Activated T-helper 1 cell treated with Interleukin-2 at 50 U/mL for 16 hours (primary cell): ENCODE data around the gene UBE2J2.
"Not testable (repeated sequence)": the region's sequence is repeated elsewhere in the genome, so short reads cannot be mapped to it uniquely, and the experiment has no call there.

Experiments
- DNase-seq: peaks from one replicate; pipeline ENCODE4 v3.0.0-alpha.2; 2020; ENCODE audit warnings: low read depth

Gene UBE2J2

DNA sequence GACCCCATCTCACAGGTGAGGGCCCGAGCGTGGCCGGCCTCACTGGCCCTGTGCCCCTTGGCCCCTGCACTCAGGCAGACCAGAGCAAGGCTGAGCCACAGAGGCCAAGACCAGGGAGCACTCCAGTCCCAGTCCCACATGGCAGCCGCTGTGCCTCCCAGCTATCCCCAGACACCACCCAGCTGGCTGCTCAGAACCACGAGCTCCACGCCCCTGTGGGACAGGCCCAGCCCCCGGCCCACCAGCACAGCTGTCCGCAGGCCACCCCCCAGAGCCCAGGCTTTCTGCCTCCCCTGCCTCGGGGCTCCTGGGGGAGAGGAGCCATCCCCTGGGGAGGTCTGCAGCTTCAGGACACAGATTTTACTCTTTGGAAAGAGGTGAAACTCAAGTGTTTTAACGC, 18.0 kb downstream of the UBE2J2 start:
- no peak for DNase-seq

DNA sequence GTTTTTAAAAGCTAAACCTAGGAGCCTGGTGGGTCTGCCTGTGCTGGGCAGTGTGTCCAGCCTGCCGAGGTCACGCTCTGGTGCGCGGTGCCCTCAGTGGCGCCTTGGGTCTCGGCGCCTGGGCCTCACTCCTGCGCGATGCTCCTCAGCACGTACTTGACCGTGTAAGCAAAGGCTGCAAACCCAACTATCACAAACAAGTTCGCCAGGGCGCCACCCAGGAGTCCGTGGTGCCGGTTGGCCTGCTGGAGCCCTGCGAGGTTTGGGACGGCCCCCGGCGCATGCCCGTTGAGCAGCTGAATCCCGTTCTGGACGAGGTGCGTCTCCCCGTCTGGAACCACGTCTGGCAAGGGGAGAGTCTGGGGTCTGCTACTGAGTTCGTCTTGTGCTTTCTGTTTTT, 18.6 kb downstream of the UBE2J2 start:
- no peak for DNase-seq

DNA sequence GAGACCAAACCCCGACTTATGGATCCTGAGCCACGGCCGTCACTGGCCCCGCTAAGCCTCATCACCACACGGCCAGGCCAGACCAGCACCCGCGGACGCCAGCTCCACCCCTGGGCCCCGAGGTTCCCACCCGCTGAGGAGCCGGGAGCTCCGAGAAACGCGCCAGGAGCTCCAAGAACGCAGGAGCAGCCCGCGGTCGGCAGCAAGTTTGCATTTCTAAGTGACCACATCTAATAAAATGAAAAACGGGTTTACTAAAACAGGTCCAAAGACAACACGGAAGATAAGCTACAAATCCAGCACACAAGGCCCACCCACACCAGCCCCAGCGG, 19.0 kb downstream of the UBE2J2 start:
- DNase-seq = no peak

DNA sequence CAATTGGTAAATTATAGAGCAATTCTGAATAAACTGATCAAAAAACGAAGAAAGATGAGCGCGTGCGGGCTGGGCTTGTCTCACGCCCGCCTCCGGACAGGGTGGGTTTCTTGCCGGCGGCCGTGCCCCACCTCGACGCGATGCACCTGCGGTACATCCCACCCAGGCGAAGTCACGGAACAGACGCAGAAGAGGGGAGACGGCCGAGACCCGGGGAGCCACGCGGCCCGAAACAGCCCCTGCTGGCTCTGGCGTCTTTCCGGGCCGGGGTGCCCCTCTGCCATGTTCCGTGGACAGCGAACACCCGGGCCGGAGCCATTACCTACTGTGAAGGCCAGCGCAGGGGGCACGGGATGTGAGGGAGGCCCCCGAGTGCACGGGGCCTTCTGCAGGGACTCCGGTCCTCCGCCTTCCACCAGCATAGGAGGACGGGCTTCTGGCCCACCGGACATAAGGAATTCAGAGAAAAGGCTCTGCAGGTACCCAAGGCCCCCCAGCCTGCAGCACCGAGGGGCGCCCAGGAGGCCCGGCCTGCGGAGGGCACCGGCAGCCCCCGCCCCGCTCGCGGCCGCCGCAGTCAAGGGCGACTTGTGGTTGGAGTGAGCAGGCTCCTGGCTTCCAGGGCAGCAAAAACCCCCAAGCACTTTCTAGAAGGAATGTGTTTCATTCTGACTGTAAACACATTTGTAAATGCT, 19.5 kb downstream of the UBE2J2 start:
- no peak for DNase-seq

DNA sequence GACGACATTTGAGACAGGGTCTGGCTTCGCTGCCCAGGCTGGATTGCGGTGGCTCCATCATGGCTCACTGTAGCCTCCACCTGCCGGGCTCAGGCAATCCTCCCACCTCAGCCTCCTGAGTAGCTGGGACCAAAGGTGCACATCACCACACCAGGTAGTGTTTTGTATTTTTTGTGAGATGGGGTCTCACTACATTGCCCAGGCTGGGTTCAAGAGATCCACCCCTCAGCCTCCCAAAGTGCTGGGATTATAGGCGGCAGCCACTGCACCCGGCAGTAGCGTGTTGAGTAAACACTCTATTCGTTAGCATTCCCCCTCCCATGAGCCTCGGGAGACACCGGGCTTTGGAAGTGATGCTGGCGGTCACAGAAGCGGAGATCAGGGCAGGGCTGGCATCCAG, 20.3 kb downstream of the UBE2J2 start:
- DNase-seq = no peak

DNA sequence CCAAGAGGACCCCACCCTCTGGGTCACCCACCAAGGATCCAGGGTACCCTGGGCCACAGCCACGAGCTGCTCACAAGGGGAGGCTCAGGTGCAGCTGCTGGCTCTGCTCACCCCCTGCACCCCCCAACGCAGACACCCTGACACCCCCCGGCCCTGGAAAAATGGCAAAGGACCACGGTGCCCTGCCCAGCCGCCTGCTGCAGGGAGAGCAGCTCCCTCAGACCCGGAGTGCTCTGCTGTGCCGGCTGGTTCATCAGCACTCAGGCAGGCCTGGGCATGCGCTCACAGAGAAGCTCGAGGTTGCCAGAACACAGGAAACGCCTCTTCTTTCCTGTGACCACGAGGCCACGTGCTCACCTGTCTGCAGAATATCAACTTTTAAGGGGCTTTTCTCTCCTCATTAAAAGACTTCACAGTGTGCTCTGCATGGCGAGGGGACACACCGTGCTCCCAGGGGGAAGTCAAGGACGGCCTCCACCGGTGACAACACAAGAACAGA, 22.8 kb downstream of the UBE2J2 start:
- DNase-seq = peak; percentile 59

DNA sequence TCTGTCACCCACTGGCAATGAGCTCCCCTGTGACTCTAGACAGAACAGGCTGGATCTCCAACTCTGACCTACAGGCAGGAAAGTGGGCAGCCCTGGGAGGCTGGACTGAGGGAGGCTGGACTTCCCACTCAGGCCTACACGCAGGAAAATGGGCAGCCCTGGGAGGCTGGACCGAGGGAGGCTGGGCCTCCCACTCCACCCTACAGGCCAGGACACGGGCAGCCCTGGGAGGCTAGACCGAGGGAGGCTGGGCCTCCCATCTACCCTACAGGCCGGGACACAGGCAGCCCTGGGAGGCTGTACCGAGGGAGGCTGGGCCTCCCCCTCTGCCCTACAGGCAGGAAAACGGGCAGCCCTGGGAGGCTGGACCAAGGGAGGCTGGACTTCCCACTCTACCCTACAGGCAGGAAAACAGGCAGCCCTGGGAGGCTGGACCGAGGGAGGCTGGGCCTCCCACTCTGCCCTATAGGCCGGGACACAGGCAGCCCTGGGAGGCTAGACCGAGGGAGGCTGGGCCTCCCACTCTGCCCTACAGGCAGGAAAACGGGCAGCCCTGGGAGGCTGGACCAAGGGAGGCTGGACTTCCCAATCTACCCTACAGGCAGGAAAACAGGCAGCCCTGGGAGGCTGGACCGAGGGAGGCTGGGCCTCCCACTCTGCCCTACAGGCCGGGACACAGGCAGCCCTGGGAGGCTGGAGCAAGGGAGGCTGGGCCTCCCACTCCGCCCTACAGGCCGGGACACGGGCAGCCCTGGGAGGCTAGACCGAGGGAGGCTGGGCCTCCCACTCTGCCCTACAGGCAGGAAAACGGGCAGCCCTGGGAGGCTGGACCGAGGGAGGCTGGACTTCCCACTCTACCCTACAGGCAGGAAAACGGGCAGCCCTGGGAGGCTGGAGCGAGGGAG, 25.4 kb downstream of the UBE2J2 start:
- DNase-seq = not testable (repeated sequence)

DNA sequence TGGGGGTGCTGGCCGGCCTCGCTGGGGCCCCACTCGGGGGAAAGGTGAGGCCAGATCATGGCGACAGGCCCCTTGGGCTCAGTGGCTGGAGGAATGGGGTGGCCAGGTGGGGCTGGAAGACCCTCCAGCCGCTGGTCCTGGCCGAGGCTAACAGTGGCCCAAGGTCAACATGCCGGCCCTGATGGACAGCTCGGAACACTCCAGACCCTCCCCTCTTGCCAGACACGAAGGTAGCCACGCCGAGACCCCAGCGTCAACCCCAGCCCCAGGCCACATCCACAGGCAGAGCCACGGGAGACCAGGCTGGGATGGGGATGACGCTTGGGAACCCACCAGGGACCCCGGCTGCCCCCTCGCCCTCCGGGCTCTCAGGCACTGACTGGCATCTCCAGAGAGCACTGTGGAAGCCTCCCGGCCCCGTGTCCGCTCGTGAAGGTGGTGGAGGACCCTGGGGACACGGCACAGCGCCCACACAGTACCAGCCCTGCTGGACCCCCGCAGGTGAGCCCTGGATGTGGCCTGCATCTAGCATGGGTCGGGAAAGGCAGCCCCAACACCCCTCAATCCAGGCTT, 26.2 kb downstream of the UBE2J2 start:
- no peak for DNase-seq

DNA sequence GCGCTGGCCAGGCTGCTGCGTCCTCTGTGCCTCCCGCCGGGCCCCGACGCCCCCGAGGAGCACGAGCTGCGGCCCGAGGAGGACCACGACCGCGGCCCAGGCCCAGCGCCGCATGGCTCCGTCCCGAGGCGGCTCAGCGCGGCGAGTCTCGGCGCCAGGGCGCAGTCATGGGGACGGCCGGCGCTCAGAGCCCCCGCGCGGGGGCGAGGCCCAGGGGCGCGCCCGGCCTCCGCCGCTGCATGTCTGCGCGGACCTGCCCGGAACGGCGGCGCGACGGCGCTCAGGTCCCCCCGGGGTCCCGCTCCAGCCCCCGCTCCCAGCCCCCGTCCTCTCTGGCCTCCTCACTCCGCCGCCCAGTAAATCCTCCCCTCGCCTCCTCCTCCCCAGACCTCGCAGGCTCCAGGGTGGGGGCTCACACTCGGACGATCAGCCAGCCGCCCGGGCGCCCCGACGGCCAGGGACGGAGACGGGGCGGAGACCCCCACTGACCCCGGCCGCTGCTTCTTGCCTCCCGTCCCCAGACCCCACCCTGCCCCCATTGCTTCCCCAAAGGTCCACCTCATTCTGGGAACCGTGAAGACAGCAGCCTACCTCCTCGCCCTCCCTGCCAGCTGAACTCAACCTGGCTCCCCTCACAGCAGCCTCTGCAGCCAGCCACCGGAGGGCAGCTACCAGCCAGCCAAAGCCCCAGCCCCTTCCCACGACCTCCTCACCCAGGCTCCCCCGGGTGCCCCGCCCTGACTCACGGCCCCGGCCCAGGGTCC, 26.9 kb downstream of the UBE2J2 start, which contains the start of gene C1QTNF12:
Gene C1QTNF12, minus strand, starts transcription at position 146 of the 764 bp plus-strand sequence. Its CDS starts 32 bp downstream, at position 114.
- no peak for DNase-seq

DNA sequence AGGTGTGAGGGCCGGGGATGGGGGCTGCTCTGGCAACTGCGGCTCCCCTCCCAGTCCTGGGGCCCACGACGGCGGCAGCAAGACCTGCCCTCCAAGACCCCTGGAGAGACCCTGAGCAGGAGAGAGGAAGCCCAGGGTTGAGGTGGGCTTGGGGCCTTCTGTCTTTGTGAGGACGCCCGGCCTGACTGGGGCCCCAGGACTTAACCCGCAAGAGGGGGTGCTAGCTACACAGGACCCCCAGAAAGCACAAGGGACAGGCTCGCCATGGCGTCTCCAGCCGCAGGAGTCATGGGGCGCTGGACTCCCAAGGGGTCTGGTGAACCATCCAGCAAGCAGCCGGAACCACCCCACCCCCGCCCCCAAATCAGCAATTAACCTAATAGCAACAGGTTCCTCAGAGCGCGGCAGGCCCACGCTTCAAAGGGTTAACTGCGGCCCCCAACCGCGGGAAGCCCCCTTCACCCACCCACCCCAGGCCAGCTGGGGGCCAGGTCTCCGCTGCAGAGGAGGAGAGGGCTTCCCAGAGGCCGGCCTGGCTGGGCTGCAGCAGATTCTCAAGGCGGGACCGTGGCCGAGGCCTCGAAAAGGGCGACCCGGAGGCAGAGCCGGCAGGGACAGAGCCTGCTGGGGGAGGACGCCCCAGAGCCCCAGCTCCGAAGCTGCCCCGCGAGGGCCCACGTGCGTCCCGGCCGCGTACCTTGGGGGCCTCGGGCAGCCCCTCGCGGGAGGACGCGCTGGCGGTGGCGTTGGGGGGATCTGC, 27.7 kb downstream of the UBE2J2 start:
- DNase-seq = no peak

DNA sequence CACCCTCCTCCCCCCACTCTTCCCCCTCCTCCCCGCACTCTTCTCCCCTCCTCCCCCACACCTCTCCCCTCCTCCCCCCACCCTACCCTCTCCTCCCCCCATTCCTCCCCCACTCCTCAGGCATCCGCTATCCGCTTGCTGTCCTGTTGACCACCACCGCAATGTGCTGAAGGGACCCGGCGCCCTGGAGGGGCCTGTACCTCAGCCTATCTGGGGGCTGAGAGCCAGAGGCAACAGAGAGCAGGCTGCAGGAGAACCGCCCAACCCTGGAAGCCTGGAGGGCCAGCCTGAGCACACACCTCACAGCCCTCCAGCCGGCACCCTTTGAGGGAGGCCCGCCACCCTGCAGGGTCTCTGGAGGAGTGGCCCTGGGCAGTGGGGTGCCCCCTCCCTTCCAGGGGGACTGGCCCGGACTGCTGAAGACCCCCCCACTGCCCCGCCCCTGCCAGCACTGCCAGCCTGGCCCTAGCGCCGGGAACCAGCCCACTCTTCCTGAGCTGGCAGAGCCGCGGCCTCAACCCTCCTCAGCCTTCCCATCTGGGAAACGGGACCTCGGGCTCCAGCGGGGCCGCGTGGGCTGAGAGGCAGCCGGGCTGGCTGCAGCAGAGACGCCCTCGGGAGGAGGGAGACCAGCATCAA, 28.4 kb downstream of the UBE2J2 start:
- DNase-seq = no peak

DNA sequence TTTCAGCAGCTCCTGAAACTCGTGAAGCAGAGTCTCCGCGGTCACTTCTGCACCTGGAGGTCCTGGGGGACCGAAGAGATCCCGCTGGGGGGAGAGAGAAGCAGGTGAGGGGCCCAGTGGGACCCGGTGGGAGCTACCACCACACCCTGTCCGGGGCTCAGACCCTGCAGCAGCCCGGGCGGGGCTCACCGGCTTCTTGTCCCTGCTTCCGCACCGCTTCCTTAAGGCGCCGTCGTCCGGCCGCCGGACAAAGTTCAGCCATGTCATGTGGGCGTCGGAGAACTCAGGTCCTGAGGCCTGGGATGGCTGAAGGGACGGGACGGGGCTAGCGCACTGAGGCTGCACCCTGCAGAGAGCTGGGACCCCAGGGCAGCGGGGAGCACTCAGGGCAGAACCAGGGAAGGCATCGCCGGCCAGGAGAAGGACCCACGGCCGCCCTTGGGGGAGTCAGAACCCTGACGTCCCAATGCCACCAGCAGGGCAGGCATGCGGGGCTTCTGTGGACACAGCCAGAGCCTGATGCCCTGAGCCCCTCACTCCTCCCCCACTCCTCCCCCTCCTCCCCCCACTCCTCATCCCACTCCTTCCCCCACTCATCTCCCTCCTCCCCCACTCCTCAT, 29.4 kb downstream of the UBE2J2 start:
- DNase-seq = no peak

DNA sequence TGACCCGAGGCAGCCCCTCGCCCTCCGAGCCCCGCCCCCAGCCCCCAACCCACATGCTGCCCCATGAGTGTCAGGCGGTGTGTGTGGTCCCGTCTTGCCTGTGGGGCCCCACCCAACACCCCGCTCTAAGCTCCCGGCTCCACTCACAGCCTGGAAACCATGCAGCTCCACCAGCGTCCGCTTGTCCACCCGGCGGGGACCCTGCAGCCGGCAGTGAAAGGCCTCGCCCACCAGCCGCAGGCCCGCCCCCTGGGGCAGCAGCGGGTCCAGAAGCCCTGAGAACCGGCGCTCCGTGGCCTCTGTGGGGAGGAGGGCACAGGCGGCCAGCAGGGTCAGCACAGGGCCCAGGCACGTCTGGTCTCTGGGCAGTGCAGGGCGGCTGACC, 29.9 kb downstream of the UBE2J2 start:
- no peak for DNase-seq

DNA sequence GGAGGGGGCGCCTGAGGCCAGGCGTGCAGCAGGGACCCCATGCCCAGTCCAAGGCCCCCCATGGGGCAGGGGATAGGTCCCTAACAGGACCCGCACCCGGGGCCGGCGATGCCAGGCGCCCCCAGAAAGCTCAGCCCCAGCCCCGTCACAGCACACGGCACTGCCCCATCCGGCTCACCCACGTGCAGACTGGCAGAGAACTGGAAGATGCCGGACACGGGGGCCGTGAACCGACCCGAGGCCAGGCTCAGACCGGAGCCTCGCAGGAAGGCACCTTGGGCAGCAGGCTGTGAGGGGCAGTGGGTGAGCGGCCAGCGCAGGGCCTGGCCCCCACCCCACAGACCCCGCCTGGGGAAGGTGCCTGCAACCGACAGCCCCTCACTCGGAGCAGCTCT, 30.4 kb downstream of the UBE2J2 start:
- DNase-seq = no peak

DNA sequence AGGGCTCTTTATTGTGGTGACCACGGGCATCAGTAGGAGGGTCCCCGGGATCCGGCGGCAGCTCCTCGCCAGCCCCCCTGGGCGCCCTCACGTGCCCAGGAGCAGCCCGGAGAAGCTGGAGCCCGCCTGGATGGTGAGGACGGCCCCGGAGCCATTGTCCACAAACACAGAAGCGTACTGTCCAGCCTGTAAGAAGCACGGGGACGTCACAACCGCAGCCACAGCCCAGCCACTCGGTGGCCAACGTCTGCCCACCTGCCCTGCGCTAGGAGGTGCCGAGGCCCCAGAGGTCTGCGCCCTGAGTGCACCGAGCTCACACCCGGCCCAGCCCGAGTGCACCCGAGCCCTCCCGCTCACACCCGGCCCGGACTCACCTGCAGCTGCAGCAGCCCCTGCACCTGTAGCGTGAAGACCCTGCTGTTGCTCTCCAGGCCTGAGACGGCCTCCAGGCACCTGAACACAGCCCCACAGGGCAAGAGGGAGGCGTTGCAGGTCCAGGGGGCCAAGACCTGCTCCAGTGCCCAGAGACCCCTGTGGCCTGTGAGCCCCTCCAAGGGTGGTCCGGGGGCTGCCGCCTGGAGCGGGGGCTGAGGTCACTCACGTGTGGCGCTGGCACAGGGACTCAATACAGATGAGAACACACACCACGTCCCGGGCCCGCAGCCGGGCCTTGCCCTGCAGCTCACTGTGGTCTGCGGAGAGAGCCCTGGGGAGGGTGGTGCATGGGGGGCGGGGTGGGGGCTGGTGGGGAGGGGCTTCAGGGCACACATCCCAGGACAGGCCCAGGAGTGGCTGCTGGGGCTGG, 31.0 kb downstream of the UBE2J2 start:
- no peak for DNase-seq

DNA sequence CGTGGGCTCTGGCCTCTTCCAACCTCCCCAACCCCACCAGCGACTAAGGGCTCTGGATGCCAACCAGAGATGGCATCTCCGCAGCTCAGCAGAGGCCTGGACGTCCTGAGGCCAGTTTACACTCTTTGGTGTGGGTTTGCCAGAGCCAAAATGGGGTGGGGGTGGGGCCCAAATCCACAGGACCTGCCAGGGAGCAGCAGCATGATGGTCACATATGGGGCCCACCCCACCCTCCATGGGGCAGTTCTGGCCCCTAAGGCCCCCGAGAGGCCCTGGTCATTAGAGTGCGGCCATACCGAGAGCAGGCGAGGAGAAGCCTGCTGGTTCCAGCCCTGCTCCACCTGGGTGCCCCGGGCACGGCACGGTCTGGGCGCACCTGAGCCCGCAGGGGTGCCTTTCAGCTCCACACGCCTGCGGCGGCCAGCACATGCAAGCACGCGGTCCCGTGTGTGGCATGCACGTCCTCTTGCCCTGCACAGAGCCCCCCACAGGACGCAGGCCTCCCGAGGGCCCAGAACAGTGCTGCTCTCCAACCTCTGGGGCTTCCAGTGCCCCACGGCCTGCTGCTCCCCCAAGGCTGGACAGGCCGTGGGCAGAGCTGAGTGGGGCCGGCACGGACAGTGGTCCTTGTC, 31.9 kb downstream of the UBE2J2 start:
- no peak for DNase-seq

DNA sequence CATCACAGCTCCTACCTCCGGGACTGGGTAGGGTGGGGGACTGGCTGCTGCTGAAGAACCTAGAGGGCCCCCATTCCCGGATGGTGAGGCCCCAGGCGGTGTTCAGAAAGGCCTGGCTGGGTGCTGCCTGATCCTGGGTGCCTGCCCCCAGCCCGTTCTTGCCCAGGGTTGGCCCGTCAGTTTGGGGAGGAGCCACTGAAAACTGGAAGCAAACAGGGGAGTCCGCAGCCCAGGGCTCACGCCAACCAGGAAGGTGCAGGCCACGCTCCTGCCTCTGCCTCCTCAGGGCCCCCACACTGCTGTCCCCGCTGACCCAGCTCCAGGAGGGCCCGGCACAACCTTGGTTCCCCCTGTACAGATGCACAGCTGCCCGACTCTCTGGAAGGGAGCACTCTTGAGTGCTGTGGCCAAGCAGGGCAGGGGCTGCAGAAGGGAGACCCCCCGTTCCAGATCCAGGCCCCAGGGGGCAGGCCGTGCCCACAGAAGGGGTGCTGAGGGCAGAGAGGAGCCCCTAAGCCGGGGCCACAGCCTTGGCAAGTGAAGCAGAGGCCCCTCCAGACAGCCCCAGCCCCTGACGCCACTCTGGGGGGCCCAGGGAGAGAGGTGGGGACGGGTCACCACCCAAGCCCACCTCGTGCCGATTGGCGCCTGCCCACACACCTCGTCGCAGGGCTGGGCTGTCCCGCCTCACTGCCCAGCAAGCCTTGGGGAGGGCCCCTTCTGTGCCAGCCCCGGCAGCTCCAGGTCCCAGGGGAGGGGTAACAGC, 32.6 kb downstream of the UBE2J2 start:
- no peak for DNase-seq

DNA sequence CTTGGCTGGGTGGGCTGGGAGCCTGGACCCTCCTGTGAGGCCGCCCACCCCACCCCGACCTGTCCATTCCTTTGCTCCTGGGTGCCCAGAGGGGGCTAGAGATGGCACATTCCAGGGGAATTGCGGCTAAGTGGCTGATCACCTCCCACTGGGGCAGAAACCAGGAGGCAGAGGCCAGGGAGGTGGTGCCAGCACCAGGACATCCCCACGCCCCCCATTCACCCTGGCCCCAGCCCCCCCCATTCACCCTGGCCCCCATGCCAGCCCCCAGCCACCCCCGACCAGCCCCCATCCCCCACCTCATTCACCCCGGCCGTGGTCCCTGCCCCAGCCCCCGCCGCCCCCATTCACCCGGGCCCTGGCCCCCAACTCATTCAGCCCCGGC, 33.3 kb downstream of the UBE2J2 start:
- no peak for DNase-seq
